AG09319 (cell line): ENCODE results near the gene PNRC2.
"Not testable (repeated sequence)": the region's sequence is repeated elsewhere in the genome, so short reads cannot be mapped to it uniquely, and the experiment has no call there.

Source experiments
- DNase-seq: peaks from one replicate; pipeline ENCODE4 v3.0.0-alpha.2; 2010; ENCODE audit warnings: low read depth; ENCODE audit errors: extremely low read depth
- CTCF ChIP-seq: IDR thresholded peaks from 2 replicates; pipeline ENCODE4 v1.5.1; 2011; ENCODE audit warnings: low read depth, mild to moderate bottlenecking, inconsistent platforms, low read length, moderate library complexity

Gene PNRC2

GRCh38 chr1:23979881-23980727 is 20.5 kb downstream of the PNRC2 start, which contains the start of gene SRSF10:
TSS of gene SRSF10 (minus strand) at chr1:23980327. CDS start at chr1:23980255, 72 bp downstream.
- peak; percentile 97 for DNase-seq
- peak; percentile 42 for TF ChIP-seq CTCF

- TF ChIP-seq CTCF = no peak
- DNase-seq = no peak
Measured at GRCh38 chr1:23980728-23981070, 21.1 kb downstream of the PNRC2 start.

GRCh38 chr1:23984417-23985186 is 25.0 kb downstream of the PNRC2 start:
- no peak for TF ChIP-seq CTCF
- DNase-seq = no peak

- not testable (repeated sequence) for DNase-seq
Measured at GRCh38 chr1:23987038-23987437, 27.4 kb downstream of the PNRC2 start.

- TF ChIP-seq CTCF = no peak
- no peak for DNase-seq
Measured at GRCh38 chr1:23989263-23989662, 29.6 kb downstream of the PNRC2 start.

- not testable (repeated sequence) for DNase-seq
Measured at GRCh38 chr1:23992011-23992410, 32.4 kb downstream of the PNRC2 start.

GRCh38 chr1:23995431-23995837 is 35.8 kb downstream of the PNRC2 start:
- TF ChIP-seq CTCF = no peak
- DNase-seq = no peak

- TF ChIP-seq CTCF = no peak
- DNase-seq = no peak
Measured at GRCh38 chr1:23996700-23997229, 37.1 kb downstream of the PNRC2 start.
